Glutamatergic neuron (in vitro differentiated cells): Measurements from ENCODE around the gene PRR20D. TPM values are rescaled to one million over a fixed set of nuclear protein-coding genes. Genes with fewer than 3 reads are reported as not detected.
"Not testable (repeated sequence)": the region's sequence is repeated elsewhere in the genome, so short reads cannot be mapped to it uniquely, and the experiment has no call there.

Source experiments
- DNase-seq: peaks from one replicate; pipeline ENCODE4 v3.0.0; 2022
- H3K27ac Mint-ChIP-seq: one replicate; pipeline ENCODE4 v1.8.0; 2020; ENCODE audit warnings: mild to moderate bottlenecking, mixed read lengths, inconsistent platforms; ENCODE audit not compliant: unreplicated experiment
- H3K27me3 Mint-ChIP-seq: one replicate; pipeline ENCODE4 v1.8.0; 2020; ENCODE audit warnings: mild to moderate bottlenecking, moderate library complexity, mixed read lengths, inconsistent platforms; ENCODE audit not compliant: unreplicated experiment
- H3K36me3 Mint-ChIP-seq: one replicate; pipeline ENCODE4 v1.8.0; 2020; ENCODE audit warnings: mild to moderate bottlenecking, mixed read lengths, inconsistent platforms; ENCODE audit not compliant: unreplicated experiment
- H3K4me1 Mint-ChIP-seq: one replicate; pipeline ENCODE4 v1.8.0; 2020; ENCODE audit warnings: mild to moderate bottlenecking, low read depth, mixed read lengths, inconsistent platforms; ENCODE audit not compliant: unreplicated experiment
- H3K4me3 Mint-ChIP-seq: one replicate; pipeline ENCODE4 v1.8.0; 2020; ENCODE audit warnings: mild to moderate bottlenecking, mixed read lengths, inconsistent platforms; ENCODE audit not compliant: unreplicated experiment
- H3K9me3 Mint-ChIP-seq: one replicate; pipeline ENCODE4 v1.8.0; 2020; ENCODE audit warnings: mild to moderate bottlenecking, moderate library complexity, mixed read lengths, inconsistent platforms; ENCODE audit not compliant: unreplicated experiment
- total RNA-seq: library from RNA; stranded (reverse); fragmentation: NEBNext Ultra II Directional; extraction: Animal tissue kit (Norgen Biotek cat#: 25700); gene quantifications from one replicate; pipeline ENCODE4 v1.2.1, GENCODE V29; 2021; ENCODE audit not compliant: unreplicated experiment
- TF ChIP-seq, protein P1 (sequence below): fragments of 200-600 bp; sonication (generic); IDR thresholded peaks from one replicate; pipeline ENCODE4 v1.5.0; 2021; ENCODE audit not compliant: partially characterized antibody, unreplicated experiment

The PRR20D gene
- total RNA-seq, 1 donor from 2014 or later: not detected

DNA sequence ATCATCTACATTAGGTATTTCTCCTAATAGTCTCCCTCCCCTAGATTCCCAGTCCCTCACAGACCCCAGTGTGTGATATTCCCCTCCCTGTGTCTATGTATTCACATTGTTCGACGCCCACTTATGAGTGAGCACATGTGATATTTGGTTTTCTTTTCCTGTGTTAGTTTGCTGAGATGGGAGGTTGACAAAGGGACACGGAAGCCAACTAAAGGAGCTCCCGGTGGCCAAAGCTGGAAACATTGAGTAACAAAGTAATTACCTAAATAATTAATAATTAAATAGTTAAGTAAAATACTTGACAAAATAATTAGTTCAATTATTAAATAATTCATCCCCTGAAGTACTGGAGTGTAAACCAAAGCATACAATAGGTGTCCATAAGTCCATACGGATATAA is 21.4 kb upstream of the PRR20D start:
- no peaks in the 10 kb centered on the region for H3K9me3 Mint-ChIP-seq
- no peak overlapping the region for H3K27ac Mint-ChIP-seq
- H3K27me3 Mint-ChIP-seq: no peaks in the 10 kb centered on the region
- no peak for DNase-seq
- H3K36me3 Mint-ChIP-seq: no peaks in the 10 kb centered on the region
- no peak overlapping the region for H3K4me3 Mint-ChIP-seq
- TF ChIP-seq, protein P1, sequence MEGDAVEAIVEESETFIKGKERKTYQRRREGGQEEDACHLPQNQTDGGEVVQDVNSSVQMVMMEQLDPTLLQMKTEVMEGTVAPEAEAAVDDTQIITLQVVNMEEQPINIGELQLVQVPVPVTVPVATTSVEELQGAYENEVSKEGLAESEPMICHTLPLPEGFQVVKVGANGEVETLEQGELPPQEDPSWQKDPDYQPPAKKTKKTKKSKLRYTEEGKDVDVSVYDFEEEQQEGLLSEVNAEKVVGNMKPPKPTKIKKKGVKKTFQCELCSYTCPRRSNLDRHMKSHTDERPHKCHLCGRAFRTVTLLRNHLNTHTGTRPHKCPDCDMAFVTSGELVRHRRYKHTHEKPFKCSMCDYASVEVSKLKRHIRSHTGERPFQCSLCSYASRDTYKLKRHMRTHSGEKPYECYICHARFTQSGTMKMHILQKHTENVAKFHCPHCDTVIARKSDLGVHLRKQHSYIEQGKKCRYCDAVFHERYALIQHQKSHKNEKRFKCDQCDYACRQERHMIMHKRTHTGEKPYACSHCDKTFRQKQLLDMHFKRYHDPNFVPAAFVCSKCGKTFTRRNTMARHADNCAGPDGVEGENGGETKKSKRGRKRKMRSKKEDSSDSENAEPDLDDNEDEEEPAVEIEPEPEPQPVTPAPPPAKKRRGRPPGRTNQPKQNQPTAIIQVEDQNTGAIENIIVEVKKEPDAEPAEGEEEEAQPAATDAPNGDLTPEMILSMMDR: no peak
- H3K4me1 Mint-ChIP-seq: no peaks in the 10 kb centered on the region

DNA sequence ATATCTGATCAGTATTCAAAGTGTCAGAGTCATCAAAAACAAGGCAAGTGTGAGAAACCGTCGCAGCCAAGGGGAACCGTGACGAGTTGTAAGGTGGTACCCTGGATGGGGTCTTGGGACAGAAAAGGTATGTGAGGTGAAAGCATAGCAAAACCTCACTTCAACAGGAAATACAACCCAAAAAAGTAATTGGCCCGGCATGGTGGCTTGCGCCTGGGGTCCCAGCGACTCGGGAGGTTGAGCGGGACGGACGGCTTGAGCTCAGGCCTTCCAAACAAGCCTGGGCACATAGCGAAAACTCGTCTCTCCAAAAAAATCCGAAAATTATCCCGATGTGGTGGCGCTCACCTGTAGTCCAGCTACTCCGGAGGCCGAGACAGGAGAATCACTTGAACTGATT is 20.7 kb upstream of the PRR20D start:
- not testable (repeated sequence) for DNase-seq, H3K27me3 Mint-ChIP-seq, H3K36me3 Mint-ChIP-seq, H3K27ac Mint-ChIP-seq, H3K4me3 Mint-ChIP-seq, H3K9me3 Mint-ChIP-seq, H3K4me1 Mint-ChIP-seq

DNA sequence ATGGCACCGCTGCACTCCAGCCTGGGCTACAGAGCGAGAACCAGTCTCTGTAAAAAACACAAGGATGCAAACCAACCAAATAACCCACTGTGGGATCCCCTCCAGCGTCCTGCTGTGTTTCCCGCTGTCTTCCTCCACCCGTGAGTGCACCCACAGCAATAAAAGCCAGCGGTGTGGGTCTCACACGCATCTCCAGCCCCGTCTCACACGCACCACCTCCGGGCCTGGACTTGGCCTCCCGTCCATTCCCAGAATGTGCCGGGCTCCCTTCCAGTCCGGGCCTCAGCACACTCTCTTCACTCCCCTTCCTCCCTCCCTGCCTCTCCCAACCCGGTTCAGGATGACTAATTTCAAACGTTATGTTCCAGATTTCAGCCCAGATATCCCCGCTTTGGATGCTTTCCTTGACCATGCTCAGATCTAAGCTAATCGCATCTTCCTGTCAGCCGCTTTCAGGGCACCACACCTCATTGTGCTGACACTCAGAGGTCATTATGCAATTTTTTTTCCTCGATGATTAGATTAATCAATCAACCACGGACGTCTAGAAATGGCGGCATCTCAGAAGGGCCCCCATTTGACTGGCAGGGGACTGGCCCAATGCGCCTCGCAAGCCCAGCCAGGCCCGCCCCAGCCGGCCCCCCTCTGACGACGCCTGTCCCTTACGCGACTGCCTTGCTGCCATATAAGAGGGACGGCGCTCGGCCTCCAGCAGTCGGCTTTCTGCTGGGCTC is 20.0 kb upstream of the PRR20D start, which contains the start of gene PRR20A:
Gene PRR20A (plus strand): TSS at position 684 of the 734 bp plus-strand sequence. CDS start 387 bp downstream, outside the sequence.
- not testable (repeated sequence) for H3K36me3 Mint-ChIP-seq, H3K27me3 Mint-ChIP-seq, H3K4me1 Mint-ChIP-seq, DNase-seq, H3K4me3 Mint-ChIP-seq, H3K9me3 Mint-ChIP-seq, H3K27ac Mint-ChIP-seq

DNA sequence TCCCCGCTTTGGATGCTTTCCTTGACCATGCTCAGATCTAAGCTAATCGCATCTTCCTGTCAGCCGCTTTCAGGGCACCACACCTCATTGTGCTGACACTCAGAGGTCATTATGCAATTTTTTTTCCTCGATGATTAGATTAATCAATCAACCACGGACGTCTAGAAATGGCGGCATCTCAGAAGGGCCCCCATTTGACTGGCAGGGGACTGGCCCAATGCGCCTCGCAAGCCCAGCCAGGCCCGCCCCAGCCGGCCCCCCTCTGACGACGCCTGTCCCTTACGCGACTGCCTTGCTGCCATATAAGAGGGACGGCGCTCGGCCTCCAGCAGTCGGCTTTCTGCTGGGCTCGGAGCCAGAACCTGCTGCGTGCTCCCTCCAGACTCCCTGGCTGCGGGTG is 13.2 kb upstream of the PRR20D start, which contains the start of gene PRR20B:
Gene PRR20B (plus strand): TSS at position 301 of the 400 bp plus-strand sequence. CDS start 387 bp downstream, outside the sequence.
- not testable (repeated sequence) for H3K9me3 Mint-ChIP-seq, DNase-seq, H3K4me3 Mint-ChIP-seq, H3K27ac Mint-ChIP-seq, H3K36me3 Mint-ChIP-seq, H3K27me3 Mint-ChIP-seq, H3K4me1 Mint-ChIP-seq

DNA sequence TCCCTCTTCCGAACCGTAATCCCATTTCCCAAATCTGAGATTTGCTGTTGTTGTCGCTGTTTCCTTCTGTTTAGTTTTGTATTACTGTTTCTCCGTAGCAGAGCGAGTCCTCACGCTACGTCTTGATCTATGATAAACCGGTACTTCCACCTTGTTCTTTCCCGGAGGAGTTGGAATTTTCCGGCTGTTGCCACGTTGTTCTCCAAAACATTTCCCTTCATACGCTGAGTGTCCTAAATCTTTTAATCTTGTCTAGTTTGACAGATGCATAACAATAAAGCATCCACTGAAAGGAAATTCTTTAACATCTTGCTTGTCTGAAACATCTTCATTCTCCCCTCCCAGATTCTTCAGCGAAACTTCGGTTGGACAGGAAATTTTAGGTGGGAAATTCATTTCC is 12.3 kb upstream of the PRR20D start:
- H3K27ac Mint-ChIP-seq, H3K27me3 Mint-ChIP-seq, H3K4me3 Mint-ChIP-seq, DNase-seq, H3K36me3 Mint-ChIP-seq, H3K9me3 Mint-ChIP-seq, H3K4me1 Mint-ChIP-seq: not testable (repeated sequence)

DNA sequence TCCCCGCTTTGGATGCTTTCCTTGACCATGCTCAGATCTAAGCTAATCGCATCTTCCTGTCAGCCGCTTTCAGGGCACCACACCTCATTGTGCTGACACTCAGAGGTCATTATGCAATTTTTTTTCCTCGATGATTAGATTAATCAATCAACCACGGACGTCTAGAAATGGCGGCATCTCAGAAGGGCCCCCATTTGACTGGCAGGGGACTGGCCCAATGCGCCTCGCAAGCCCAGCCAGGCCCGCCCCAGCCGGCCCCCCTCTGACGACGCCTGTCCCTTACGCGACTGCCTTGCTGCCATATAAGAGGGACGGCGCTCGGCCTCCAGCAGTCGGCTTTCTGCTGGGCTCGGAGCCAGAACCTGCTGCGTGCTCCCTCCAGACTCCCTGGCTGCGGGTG is 6.7 kb upstream of the PRR20D start, which contains the start of gene PRR20C:
Gene PRR20C (plus strand): TSS at position 301 of the 400 bp plus-strand sequence. CDS start 387 bp downstream, outside the sequence.
- not testable (repeated sequence) for H3K27ac Mint-ChIP-seq, H3K27me3 Mint-ChIP-seq, H3K36me3 Mint-ChIP-seq, H3K9me3 Mint-ChIP-seq, H3K4me3 Mint-ChIP-seq, DNase-seq, H3K4me1 Mint-ChIP-seq

DNA sequence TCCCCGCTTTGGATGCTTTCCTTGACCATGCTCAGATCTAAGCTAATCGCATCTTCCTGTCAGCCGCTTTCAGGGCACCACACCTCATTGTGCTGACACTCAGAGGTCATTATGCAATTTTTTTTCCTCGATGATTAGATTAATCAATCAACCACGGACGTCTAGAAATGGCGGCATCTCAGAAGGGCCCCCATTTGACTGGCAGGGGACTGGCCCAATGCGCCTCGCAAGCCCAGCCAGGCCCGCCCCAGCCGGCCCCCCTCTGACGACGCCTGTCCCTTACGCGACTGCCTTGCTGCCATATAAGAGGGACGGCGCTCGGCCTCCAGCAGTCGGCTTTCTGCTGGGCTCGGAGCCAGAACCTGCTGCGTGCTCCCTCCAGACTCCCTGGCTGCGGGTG is 6.5 kb downstream of the PRR20D start, which contains the start of gene PRR20E:
Gene PRR20E (plus strand): TSS at position 301 of the 400 bp plus-strand sequence. CDS start 387 bp downstream, outside the sequence.
- H3K27me3 Mint-ChIP-seq, H3K36me3 Mint-ChIP-seq, H3K27ac Mint-ChIP-seq, H3K4me1 Mint-ChIP-seq, H3K4me3 Mint-ChIP-seq, H3K9me3 Mint-ChIP-seq, DNase-seq: not testable (repeated sequence)

DNA sequence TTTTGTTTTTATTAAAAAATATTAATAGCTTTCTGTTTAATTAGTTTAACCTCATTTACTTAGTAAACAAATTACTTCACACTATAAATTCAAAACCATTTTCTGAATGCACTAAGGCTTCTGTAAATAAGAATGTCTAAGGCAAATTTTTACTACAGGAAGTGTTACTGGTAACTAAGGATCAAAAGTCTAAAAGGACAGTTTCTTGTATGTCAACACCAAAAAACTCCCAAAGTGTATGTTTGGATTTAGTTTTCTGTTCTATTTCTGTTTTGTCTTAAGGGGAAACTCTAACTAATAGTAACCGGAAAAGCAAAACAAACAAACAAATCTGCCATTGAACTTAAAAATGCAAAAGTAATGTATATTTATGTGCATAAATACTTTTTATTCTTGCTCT is 31.2 kb downstream of the PRR20D start:
- no peaks in the 10 kb centered on the region for H3K36me3 Mint-ChIP-seq
- no peaks in the 10 kb centered on the region for H3K9me3 Mint-ChIP-seq
- H3K4me1 Mint-ChIP-seq: no peaks in the 10 kb centered on the region
- H3K27me3 Mint-ChIP-seq: no peaks in the 10 kb centered on the region
- no peak for DNase-seq
- no peak overlapping the region for H3K4me3 Mint-ChIP-seq
- TF ChIP-seq, protein P1: no peak
- no peak overlapping the region for H3K27ac Mint-ChIP-seq
